Stimulated activated CD4-positive, alpha-beta T cell treated with anti-CD3 and anti-CD28 coated beads, Interleukin-12 subunit alpha, Interleukin-12 subunit beta, amount 100 ng/mL, for 24 hours (primary cell): ENCODE results near the gene WNT8B.

ENCODE experiments used
- DNase-seq, 2 experiments: peaks; one replicate each; pipeline ENCODE4 v3.0.0-alpha.2; 2020; ENCODE audit warnings: low read depth in 2 of 2

The WNT8B gene

DNA sequence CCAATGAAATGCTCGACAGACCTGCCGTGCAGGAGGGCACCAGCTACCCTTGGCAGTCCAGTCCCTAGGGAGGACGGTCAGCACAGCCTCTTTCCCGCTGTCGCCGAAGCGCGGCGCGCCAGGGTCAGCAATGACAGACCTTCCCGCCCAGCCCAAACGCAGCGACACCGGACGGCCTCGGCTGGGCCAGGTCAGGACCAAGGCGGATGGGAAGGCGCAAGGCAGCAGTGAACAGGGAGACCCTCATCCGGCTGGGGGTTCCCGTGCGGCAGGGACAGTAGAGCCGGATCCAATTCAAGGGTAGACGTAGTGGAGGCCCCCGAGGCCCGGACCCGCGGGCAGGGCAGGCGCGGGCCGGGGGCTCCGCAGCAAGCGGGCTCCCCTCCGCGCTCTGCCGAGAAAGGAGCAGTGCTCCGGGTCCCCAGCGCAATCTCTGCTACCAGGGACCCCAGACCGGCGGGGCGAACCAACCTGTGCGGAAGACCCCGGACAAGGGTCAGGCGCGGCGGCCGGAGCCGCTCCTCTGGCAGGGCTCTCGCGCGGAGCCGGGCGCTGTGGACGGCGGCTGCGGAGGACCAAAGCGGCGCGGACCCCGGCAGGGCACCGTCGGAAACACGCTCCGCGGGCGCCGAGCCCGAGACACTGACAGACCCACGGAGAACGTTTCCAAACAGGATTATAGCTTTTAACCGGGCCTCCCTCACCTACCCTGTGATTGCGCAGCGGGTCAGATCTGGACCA lies 56.7 kb downstream of the WNT8B start, which contains the start of gene SEC31B:
TSS of gene SEC31B (minus strand) at position 551 of the 741 bp plus-strand sequence. CDS start 2,909 bp downstream, outside the sequence.
- no peak for DNase-seq

DNA sequence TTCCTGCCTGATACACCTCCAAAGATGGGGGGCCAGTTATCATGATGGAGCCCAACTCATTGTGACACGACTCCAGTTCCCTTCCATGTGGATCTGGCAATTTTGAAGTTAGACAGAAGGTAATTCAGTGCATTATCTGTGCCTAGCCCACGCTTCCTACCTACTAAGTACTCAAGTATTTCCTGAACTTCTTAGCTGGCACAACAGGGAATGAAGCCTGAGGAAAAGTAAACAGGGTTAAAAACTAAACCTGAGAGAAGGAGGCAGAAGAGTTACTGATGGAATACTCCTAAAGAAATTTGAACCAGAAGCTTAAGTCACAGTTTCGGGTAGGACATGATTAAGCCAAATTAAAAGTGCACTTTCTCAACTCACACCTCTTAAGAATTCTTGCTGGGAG lies 58.0 kb downstream of the WNT8B start:
- DNase-seq, result no peak

DNA sequence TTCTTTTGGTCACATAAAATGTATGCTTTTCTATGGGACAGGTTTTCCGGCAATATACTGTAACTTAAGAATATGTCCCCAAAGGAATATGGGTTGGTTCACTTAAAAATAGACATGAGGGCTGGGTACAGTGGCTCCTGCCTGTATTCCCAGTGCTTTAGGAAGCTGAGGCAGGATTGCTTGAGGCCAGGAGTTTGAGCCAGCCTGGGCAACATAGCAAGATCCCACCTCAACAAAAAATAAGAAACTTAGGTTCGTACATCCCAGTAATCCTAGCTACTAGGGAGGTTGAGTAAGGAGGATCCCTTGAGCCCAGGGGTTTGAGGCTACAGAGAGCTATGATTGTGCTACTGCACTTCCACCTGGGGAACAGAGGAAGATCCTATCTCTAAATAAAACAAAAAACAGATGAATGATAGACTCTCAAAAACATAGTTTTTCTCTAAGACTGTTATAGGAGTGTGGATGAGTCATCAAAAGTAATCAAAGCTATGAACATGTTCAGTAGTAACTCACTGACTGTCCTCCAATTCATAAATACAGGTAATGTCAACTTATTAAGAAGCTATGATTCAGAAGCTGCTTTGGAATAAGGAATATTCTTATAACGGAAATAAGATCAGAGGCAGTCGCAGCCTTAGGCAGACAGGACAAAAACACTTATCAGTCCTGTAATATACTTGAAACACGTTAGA lies 59.4 kb downstream of the WNT8B start:
- no peak for DNase-seq

DNA sequence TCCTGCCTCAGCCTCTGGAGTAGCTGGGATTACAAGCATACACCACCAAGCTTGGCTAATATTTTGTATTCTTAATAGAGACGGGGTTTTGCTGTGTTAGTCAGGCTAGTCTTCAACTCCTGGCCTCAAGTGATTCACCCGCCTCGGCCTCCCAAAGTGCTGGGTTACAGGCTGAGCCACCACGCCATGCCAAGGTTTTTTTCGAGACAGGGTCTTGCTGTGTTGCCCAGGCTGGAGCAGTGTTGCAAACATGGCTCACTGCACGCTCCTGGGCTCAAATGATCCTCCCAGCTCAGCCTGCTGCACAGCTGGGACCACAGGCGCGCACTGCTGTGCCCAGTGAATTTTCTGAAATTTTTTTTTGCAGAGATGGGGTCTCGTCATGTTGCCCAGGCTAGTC lies 60.1 kb downstream of the WNT8B start:
- no peak for DNase-seq

DNA sequence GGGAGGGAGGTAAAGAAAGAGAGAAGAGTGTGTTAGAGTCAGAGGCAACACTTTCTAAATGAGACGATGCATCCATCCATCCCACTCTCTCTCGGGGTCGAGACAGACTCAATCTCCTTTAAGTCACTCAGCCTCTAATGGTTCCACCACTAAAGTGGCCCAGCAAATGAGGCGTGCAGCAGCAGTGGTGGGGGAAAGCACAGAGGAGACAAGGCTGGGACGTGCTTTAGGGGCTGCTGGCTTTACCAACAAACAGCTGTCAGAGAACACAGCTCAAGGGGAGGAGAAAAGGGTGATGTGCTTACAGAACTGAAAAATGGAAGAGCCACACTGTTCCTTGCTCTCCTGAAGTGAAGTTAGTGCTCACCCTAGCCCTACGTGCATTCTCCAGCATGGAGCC lies 61.4 kb downstream of the WNT8B start:
- DNase-seq, result no peak

DNA sequence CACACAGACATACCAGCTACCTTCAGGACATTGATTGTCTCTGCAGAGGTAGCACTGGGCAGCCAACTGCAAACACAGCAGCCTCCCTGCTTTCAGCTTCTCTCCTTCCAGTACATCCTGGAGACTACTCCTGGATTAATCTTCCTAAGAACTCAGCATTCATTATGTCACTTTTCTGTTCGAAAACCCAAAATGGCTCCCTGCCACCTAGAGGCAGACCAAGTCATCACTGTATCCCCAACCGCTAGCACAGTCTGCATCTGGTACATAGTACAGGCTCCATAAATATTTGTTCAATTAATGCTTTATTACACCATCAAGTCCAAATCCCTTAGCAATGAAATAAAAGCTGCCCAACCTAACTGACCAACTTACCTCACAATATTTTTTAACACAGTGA lies 61.8 kb downstream of the WNT8B start:
- no peak for DNase-seq

DNA sequence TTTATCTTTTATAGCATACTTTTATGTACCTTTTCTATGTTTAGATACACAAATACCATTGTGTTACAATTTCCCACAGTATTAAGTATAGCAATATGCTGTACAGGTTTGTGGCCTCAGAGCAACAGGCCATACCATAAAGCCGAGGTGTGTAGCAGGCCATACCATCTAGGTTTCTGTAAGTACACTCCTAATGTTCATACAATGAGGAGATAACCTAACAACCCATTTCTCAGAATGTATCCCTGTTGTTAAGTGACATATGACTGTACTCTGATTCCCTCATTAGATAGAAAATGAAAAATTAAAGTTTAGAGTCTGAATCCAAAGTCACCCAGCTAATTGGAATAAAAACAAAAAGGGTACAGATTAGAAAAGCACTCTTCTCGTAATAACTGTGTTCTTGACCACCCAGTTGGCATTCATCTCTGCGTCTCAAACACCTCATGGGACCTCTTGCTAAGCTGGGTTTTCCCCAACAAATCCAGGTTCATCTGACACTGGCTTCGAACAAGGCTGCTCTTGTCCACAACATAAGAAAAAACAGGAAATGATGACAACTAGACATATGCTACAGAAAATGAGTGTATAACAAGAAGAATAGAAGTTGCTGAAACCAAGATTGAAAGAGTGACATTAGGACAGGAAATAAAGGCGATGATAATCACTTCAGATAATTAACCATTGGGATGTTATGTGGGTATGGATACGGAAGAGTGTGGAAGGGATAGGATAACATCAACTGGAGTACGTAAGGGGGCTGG lies 65.5 kb downstream of the WNT8B start:
- no peak for DNase-seq

DNA sequence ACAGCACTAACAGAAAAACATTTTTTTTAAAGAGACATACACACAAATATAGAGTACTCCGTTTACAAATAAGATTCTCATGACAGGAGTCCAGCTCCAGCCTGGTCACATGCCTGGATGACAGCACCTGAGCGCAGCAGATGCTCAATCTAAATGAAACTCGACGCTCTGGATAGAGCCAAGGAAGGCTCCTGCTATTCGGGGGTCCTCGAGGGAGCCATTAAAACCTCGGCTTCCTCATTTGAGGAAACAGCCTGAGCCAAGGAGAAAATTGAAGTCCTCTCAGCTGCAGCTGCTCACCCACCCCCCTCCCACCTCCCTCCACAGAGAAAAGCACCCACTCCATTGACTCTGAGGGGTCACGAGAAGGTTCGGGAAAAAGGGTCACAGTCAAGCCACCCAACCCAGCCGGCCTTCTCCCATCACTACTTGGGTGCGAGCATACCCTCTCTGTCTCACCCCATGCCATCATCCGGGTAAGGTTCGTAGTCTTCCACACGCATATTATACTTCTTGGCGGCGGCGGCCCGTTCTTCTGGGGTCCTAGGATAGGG lies 66.2 kb downstream of the WNT8B start:
- DNase-seq, result no peak

DNA sequence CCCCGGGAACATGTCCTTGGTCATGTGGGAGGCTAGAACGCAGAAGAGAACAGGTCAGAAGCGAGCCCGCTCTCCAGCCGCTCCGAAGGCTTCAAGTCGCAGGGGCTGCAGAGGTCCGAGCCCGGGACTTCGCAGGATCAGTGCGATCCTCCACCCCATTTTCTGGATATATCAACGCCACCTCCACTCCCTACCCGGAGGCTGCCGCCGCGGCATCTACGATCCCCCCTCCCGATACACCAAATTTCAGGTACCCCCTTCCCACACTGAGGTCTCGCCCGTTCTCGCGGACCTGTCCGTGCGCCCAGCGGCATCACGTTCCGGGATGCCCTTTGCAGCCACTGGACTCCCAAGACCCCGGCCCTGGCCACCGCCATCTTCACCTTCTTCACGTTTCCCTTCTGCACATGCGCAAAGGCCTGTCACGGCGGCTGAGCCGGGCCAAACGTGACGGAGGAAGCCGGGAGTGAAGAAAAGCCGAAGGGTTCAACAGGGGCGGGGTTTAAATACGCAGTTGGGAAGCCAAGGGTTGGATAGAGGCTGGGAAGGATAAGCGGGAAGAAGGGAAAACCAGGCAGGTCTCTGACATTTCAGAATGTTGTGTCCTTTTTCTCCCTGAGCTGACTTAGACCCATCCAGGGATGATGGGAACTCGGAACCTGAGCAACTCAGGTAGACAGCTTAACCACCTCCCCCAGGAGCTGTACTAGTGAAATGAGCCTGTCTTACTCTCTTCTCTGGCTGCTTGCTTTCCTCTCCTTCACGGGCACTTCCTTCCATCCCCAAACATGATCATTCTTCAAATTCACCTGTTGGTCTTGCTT lies 66.9 kb downstream of the WNT8B start, which contains the start of gene NDUFB8:
TSS of gene NDUFB8 (minus strand) at position 397 of the 824 bp plus-strand sequence. CDS start at position 377, 20 bp downstream.
- DNase-seq, result peak; percentile 79 to 80

DNA sequence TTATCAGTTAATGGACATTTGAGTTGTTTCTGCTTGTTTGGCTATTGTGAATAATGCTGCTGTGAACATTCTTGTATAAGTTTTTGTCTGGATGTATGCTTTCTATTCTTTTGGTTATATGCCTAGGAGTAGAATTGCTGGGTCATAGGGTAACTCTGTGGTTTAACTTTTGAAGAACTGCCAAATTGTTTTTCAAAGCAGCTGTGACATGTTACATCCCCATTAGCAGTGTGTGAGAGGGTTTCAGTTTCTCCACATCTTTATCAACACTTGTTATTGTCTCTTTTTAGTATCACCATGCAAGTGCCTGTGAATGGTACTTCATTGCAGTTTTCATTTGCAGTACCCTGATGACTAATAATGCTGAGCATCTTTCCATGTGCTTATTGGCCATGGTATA lies 69.0 kb downstream of the WNT8B start:
- DNase-seq, result no peak
